Testis (tissue), 2 donors: ENCODE measurements around the gene LHX8.

ENCODE experiments used
- POLR2A ChIP-seq: fragments of 450-650 bp; IDR thresholded peaks from one replicate; pipeline ENCODE4 v1.6.1; 2017; ENCODE audit warnings: antibody characterized with exemption, mild to moderate bottlenecking, moderate library complexity
- TF ChIP-seq, protein P1 (sequence below), 3 experiments: fragments of 450-650 bp in 2 of 3; fragments of 200-600 bp in 1 of 3; sonication (generic) in 1 of 3; IDR thresholded peaks; one replicate each; pipeline ENCODE4 v1.5.1; 2016 to 2019; ENCODE audit warnings: antibody characterized with exemption in 3 of 3, mild to moderate bottlenecking in 2 of 3, moderate library complexity in 1 of 3

DNA sequence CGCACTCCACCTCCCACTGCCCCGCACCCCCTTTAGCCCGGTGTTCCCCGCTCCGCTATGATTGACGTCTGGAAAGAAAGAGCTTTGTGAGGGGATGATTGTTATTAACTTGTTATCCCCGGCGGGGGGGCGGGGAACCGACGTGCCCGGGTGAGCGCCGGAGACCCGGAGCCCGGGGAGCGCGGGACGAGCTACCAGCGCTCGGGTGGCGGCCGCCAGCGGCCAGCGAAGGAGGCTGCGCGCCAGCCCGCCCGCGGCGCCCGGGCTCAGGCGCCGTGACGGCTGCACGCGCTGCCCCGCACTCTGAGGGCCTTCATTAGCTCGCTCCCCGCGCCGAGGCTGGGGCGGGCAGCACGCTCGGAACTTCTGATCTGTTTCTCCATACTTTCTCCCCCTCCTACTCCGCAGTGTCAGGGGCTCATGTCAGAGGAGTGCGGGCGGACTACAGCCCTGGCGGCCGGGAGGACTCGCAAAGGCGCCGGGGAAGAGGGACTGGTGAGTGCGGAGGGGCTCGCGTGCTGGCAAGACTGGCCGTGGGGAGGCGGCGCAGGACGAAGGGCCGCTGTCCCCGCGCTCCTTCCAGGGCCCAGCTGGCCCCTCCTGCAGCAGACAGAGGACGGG, 2.1 kb downstream of the LHX8 start:
- TF ChIP-seq, protein P1, sequence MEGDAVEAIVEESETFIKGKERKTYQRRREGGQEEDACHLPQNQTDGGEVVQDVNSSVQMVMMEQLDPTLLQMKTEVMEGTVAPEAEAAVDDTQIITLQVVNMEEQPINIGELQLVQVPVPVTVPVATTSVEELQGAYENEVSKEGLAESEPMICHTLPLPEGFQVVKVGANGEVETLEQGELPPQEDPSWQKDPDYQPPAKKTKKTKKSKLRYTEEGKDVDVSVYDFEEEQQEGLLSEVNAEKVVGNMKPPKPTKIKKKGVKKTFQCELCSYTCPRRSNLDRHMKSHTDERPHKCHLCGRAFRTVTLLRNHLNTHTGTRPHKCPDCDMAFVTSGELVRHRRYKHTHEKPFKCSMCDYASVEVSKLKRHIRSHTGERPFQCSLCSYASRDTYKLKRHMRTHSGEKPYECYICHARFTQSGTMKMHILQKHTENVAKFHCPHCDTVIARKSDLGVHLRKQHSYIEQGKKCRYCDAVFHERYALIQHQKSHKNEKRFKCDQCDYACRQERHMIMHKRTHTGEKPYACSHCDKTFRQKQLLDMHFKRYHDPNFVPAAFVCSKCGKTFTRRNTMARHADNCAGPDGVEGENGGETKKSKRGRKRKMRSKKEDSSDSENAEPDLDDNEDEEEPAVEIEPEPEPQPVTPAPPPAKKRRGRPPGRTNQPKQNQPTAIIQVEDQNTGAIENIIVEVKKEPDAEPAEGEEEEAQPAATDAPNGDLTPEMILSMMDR (IDR thresholded peaks at IDR 0.05), result no peak
- TF ChIP-seq POLR2A, result no peak
